ENCODE data around the gene PGLYRP4.

PGLYRP4 gene

GRCh38 chr1:153348511-153349362, at the start of gene PGLYRP4:
Gene PGLYRP4 (minus strand): TSS chr1:153348841. CDS start chr1:153347932, 909 bp downstream.
- POLR2A ChIA-PET: interaction anchor here (1.3 kb wide), 1 partner anchor 285 kb away, joined by 3 read pairs; the partner anchor contains the start of gene CHTOP
- TF ChIP-seq FOXK2 (IDR thresholded peaks at IDR 0.05): no peak
- CTCF ChIA-PET: interaction anchor here (8.4 kb wide), 1 partner anchor 146 kb away, joined by 98 read pairs; no protein-coding TSS in a partner anchor
- no peak for DNase-seq (ENCODE audit: extremely low spot score)

- TF ChIP-seq SUZ12 (IDR thresholded peaks at IDR 0.05) (no peak), L3MBTL2 (conservative IDR thresholded peaks at IDR 0.05) (no peak), ELF4 (IDR thresholded peaks at IDR 0.05) (no peak), FOXM1 (IDR thresholded peaks at IDR 0.05; ENCODE audit: borderline replicate concordance) (no peak), FOXK2 (IDR thresholded peaks at IDR 0.05) (no peak), PKNOX1 (IDR thresholded peaks at IDR 0.05) (no peak)
- DNase-seq (ENCODE audit: extremely low spot score): no peak
- ChIA-PET CTCF (no interaction called here), POLR2A (no interaction called here)
Measured at GRCh38 chr1:153397924-153398651, 49.4 kb upstream of the PGLYRP4 start.

- CTCF ChIA-PET: interaction anchor here (1.5 kb wide), 1 partner anchor 97 kb away, joined by 4 read pairs; no protein-coding TSS in a partner anchor
- POLR2A ChIA-PET: no interaction called here
Measured at GRCh38 chr1:153397051-153397923, 48.6 kb upstream of the PGLYRP4 start.

GRCh38 chr1:153396461-153396860, 47.8 kb upstream of the PGLYRP4 start:
- DNase-seq (ENCODE audit: extremely low spot score): no peak
- CTCF ChIA-PET: interaction anchor here (1.5 kb wide), 1 partner anchor 98 kb away, joined by 4 read pairs; no protein-coding TSS in a partner anchor
- POLR2A ChIA-PET: no interaction called here
- TF ChIP-seq L3MBTL2 (conservative IDR thresholded peaks at IDR 0.05) (no peak), HDGF (IDR thresholded peaks at IDR 0.05; ENCODE audit: borderline replicate concordance) (no peak), LEF1 (IDR thresholded peaks at IDR 0.05; ENCODE audit: borderline replicate concordance) (no peak), ZNF384 (IDR thresholded peaks at IDR 0.05) (no peak), SUZ12 (IDR thresholded peaks at IDR 0.05) (no peak), TARDBP (IDR thresholded peaks at IDR 0.05) (no peak), FOXM1 (IDR thresholded peaks at IDR 0.05; ENCODE audit: borderline replicate concordance) (no peak), FOXA1 (IDR thresholded peaks at IDR 0.05) (no peak), ELF4 (IDR thresholded peaks at IDR 0.05) (no peak), SP1 (IDR thresholded peaks at IDR 0.05) (no peak), NFRKB (IDR thresholded peaks at IDR 0.05) (no peak), BHLHE40 (IDR thresholded peaks at IDR 0.05; ENCODE audit: borderline replicate concordance) (no peak), PKNOX1 (IDR thresholded peaks at IDR 0.05) (no peak), FOXK2 (IDR thresholded peaks at IDR 0.05) (no peak), CTBP1 (IDR thresholded peaks at IDR 0.05; ENCODE audit: borderline replicate concordance) (no peak), ARNT (IDR thresholded peaks at IDR 0.05) (no peak)

More at GRCh38 chr1:153397051-153397923, 48.6 kb upstream of the PGLYRP4 start:
- DNase-seq (ENCODE audit: extremely low spot score): no peak
- no peak for TF ChIP-seq L3MBTL2 (conservative IDR thresholded peaks at IDR 0.05)
- no peak for TF ChIP-seq BHLHE40 (IDR thresholded peaks at IDR 0.05; ENCODE audit: borderline replicate concordance)
- TF ChIP-seq FOXM1 (IDR thresholded peaks at IDR 0.05; ENCODE audit: borderline replicate concordance): no peak
- TF ChIP-seq ARNT (IDR thresholded peaks at IDR 0.05): no peak
- no peak for TF ChIP-seq SUZ12 (IDR thresholded peaks at IDR 0.05)
- TF ChIP-seq LEF1 (IDR thresholded peaks at IDR 0.05; ENCODE audit: borderline replicate concordance): no peak
- no peak for TF ChIP-seq SP1 (IDR thresholded peaks at IDR 0.05)
- TF ChIP-seq ZNF384 (IDR thresholded peaks at IDR 0.05): no peak

GRCh38 chr1:153395776-153396175, 47.1 kb upstream of the PGLYRP4 start:
- POLR2A ChIA-PET: no interaction called here
- CTCF ChIA-PET: interaction anchor here (0.9 to 1.5 kb wide), 3 partner anchors 41 to 99 kb away, joined by 3 to 4 read pairs (median 4); no protein-coding TSS in a partner anchor
- DNase-seq (ENCODE audit: extremely low spot score): no peak
- TF ChIP-seq L3MBTL2 (conservative IDR thresholded peaks at IDR 0.05) (no peak), FOXA1 (IDR thresholded peaks at IDR 0.05) (no peak), NFRKB (IDR thresholded peaks at IDR 0.05) (no peak), FOXM1 (IDR thresholded peaks at IDR 0.05; ENCODE audit: borderline replicate concordance) (no peak), CTBP1 (IDR thresholded peaks at IDR 0.05; ENCODE audit: borderline replicate concordance) (no peak), FOXK2 (IDR thresholded peaks at IDR 0.05) (no peak)

GRCh38 chr1:153395136-153395685, 46.6 kb upstream of the PGLYRP4 start:
- POLR2A ChIA-PET: no interaction called here

More at GRCh38 chr1:153395136-153395685, 46.6 kb upstream of the PGLYRP4 start:
- no peak for TF ChIP-seq HDGF (IDR thresholded peaks at IDR 0.05; ENCODE audit: borderline replicate concordance)
- no peak for TF ChIP-seq SP1 (IDR thresholded peaks at IDR 0.05)
- no peak for TF ChIP-seq FOXK2 (IDR thresholded peaks at IDR 0.05)
- no peak for TF ChIP-seq TARDBP (IDR thresholded peaks at IDR 0.05)
- TF ChIP-seq SUZ12 (IDR thresholded peaks at IDR 0.05): no peak
- no peak for TF ChIP-seq PKNOX1 (IDR thresholded peaks at IDR 0.05)
- TF ChIP-seq L3MBTL2 (conservative IDR thresholded peaks at IDR 0.05): no peak
- TF ChIP-seq BHLHE40 (IDR thresholded peaks at IDR 0.05; ENCODE audit: borderline replicate concordance): no peak
- TF ChIP-seq LEF1 (IDR thresholded peaks at IDR 0.05; ENCODE audit: borderline replicate concordance): no peak
- TF ChIP-seq FOXA1 (IDR thresholded peaks at IDR 0.05): no peak
- TF ChIP-seq ARNT (IDR thresholded peaks at IDR 0.05): no peak
- no peak for TF ChIP-seq FOXM1 (IDR thresholded peaks at IDR 0.05; ENCODE audit: borderline replicate concordance)
- no peak for TF ChIP-seq NFRKB (IDR thresholded peaks at IDR 0.05)
- no peak for TF ChIP-seq ELF4 (IDR thresholded peaks at IDR 0.05)
- TF ChIP-seq ZNF384 (IDR thresholded peaks at IDR 0.05): no peak
- no peak for TF ChIP-seq CTBP1 (IDR thresholded peaks at IDR 0.05; ENCODE audit: borderline replicate concordance)
- DNase-seq (ENCODE audit: extremely low spot score): no peak
- CTCF ChIA-PET: interaction anchor here (0.9 to 1.3 kb wide), 2 partner anchors 40 to 41 kb away, joined by 3 to 4 read pairs; no protein-coding TSS in a partner anchor
